ENCODE results near the gene PITHD1. TPM values are rescaled to one million over a fixed set of nuclear protein-coding genes. Genes with fewer than 3 reads are reported as not detected.
"Not testable (repeated sequence)": the region's sequence is repeated elsewhere in the genome, so short reads cannot be mapped to it uniquely, and the experiment has no call there.

PITHD1 gene
- polyA plus RNA-seq, 1 experiment, result 33.7 TPM

DNA sequence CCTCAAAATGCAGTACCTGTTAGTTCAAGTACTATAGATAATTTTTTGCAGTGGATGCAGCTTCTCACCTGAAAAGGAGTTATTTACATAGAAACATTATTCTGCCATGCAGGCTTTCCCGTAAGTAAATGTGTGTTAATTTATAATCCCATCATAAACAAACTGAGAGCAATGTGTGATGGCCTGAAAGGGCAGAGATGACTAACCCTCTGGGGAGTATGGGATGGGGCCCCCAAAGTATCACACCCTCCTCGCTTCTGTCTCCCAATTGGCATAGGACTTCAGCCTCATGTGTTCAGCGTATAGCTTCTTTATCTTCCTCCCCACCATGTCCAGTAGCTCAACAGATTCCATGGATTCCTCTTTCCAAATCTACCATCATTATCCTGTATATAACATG is 39.4 kb downstream of the PITHD1 start:
- TF ChIP-seq, protein P1, sequence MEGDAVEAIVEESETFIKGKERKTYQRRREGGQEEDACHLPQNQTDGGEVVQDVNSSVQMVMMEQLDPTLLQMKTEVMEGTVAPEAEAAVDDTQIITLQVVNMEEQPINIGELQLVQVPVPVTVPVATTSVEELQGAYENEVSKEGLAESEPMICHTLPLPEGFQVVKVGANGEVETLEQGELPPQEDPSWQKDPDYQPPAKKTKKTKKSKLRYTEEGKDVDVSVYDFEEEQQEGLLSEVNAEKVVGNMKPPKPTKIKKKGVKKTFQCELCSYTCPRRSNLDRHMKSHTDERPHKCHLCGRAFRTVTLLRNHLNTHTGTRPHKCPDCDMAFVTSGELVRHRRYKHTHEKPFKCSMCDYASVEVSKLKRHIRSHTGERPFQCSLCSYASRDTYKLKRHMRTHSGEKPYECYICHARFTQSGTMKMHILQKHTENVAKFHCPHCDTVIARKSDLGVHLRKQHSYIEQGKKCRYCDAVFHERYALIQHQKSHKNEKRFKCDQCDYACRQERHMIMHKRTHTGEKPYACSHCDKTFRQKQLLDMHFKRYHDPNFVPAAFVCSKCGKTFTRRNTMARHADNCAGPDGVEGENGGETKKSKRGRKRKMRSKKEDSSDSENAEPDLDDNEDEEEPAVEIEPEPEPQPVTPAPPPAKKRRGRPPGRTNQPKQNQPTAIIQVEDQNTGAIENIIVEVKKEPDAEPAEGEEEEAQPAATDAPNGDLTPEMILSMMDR (IDR thresholded peaks at IDR 0.05; ENCODE audit: insufficient read depth, low read depth, low read length), result no peak
- no peak overlapping the region for H3K4me3 ChIP-seq (ENCODE audit: low read depth, low read length)
- CTCF ChIA-PET, result interaction anchor here (0.6 to 9.2 kb wide), 4 partner anchors 8 to 125 kb away, joined by 3 to 77 read pairs (median 3); partner anchors contain the start of gene PITHD1
- no peaks in the 10 kb centered on the region for H3K27me3 ChIP-seq (ENCODE audit: control insufficient read depth, insufficient read depth, low read length)
- POLR2A ChIA-PET, result no interaction called here
- DNase-seq (ENCODE audit: low read depth), result no peak
- H3K36me3 ChIP-seq (ENCODE audit: control insufficient read depth, insufficient read depth, low read length), result peaks cover 15% of the 10 kb centered on the region

DNA sequence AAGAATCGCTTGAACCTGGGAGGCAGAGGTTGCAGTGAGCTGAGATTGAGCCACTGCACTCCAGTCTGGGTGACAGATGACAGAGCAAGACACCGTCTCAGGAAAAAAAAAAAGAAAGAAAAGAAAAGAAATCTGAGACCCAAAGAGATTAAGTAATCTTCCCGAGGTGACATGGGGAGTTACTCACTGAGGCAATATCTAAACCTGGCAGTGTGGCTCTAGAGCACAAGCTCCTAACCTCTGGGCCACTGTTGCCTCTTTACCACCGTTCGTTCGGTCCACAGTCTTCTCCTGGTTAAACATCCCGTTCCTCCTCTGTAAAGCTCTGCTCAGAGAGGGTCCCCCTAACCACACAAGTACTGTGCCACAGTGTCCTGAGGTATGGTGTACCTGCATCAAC is 45.5 kb downstream of the PITHD1 start:
- DNase-seq (ENCODE audit: low read depth), result no peak
- Histone ChIP-seq H3K36me3 (ENCODE audit: control insufficient read depth, insufficient read depth, low read length) (no peaks in the 10 kb centered on the region; the same call in 1 of the 2 replicates), H3K27me3 (ENCODE audit: control insufficient read depth, insufficient read depth, low read length) (no peaks in the 10 kb centered on the region), H3K4me3 (ENCODE audit: low read depth, low read length) (no peak overlapping the region)
- TF ChIP-seq, protein P1 (IDR thresholded peaks at IDR 0.05; ENCODE audit: insufficient read depth, low read depth, low read length), result no peak
- ChIA-PET CTCF (interaction anchor here (9.2 kb wide), 1 partner anchor 14 kb away, joined by 77 read pairs; no protein-coding TSS in a partner anchor), POLR2A (no interaction called here)

DNA sequence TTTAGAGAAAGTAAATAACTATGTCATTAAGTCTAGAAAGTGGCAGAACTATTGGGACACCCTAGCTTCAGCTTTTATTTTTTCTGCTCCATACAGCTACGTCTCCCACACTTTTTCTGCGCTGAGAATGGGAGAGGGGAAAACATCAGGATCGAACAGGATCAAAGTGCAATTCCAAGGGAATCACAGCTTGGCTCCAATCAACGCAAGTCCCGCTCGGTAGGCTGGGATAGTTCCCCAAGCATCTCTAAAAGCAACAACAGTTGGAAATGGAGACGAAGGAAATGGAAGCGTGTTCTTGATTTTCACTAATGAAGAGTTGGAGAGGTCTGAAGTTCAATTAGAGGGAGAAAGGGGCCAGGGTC is 46.5 kb downstream of the PITHD1 start:
- TF ChIP-seq, protein P1 (IDR thresholded peaks at IDR 0.05; ENCODE audit: insufficient read depth, low read depth, low read length), result no peak
- POLR2A ChIA-PET, result interaction anchor here (0.6 to 0.7 kb wide), 2 partner anchors 34 to 153 kb away, joined by 3 to 4 read pairs; partner anchors contain the start of gene LYPLA2
- no peaks in the 10 kb centered on the region for H3K27me3 ChIP-seq (ENCODE audit: control insufficient read depth, insufficient read depth, low read length)
- CTCF ChIA-PET, result interaction anchor here (1.3 to 9.2 kb wide), 2 partner anchors 10 to 15 kb away, joined by 3 to 77 read pairs; no protein-coding TSS in a partner anchor
- DNase-seq (ENCODE audit: low read depth), result no peak
- H3K4me3 ChIP-seq (ENCODE audit: low read depth, low read length), result peak overlapping the region; percentile 100
- H3K36me3 ChIP-seq (ENCODE audit: control insufficient read depth, insufficient read depth, low read length), result no peaks in the 10 kb centered on the region

DNA sequence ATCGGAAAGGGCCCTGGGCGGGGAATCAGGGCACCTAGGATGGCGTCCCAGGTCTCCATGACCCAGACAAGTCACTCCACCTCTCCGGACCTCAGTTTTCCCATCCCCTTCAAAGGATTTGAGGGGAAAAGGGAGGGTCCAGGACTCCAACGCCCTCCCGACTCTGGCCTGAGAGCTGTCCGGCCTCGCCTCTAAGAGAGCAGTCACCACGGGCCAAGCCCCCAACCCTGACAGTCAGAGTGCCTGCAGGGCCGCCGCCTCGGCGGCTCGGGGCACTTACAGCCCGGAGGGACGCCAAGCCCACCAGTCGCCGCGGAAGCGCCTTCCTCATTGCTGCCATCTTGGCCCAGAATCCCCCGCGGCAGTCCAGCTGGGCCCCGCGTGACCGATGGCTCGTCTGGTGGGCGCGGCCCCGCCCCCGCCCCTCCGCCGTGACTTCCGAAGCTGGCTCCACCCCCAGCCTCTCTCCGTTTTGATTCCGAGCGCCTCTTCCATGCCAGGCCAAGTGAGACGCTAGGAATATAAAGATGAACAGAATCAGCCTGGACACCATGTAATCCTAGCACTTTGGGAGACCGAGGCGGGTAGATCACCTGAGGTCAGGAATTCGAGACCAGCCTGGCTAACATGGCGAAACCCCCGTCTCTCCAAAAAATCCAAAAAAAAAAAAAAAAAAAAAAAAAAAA is 47.0 kb downstream of the PITHD1 start, which contains the start of gene HMGCL:
Gene HMGCL (minus strand): TSS at position 354 of the 686 bp plus-strand sequence. CDS start 14 bp downstream, at position 340.
- TF ChIP-seq, protein P1 (IDR thresholded peaks at IDR 0.05; ENCODE audit: insufficient read depth, low read depth, low read length), result no peak
- H3K4me3 ChIP-seq (ENCODE audit: low read depth, low read length), result peak within 1 kb of the TSS; percentile 100
- no peaks in the 10 kb centered on the region for H3K27me3 ChIP-seq (ENCODE audit: control insufficient read depth, insufficient read depth, low read length)
- CTCF ChIA-PET, result interaction anchor here (1.3 to 9.2 kb wide), 2 partner anchors 11 to 16 kb away, joined by 3 to 77 read pairs; no protein-coding TSS in a partner anchor
- POLR2A ChIA-PET, result interaction anchor here (0.6 to 0.7 kb wide), 3 partner anchors 34 to 381 kb away, joined by 3 to 9 read pairs (median 3); partner anchors contain the start of gene LYPLA2
- peak; percentile 50 for DNase-seq (ENCODE audit: low read depth)
- H3K36me3 ChIP-seq (ENCODE audit: control insufficient read depth, insufficient read depth, low read length), result no peaks in the 10 kb centered on the region

DNA sequence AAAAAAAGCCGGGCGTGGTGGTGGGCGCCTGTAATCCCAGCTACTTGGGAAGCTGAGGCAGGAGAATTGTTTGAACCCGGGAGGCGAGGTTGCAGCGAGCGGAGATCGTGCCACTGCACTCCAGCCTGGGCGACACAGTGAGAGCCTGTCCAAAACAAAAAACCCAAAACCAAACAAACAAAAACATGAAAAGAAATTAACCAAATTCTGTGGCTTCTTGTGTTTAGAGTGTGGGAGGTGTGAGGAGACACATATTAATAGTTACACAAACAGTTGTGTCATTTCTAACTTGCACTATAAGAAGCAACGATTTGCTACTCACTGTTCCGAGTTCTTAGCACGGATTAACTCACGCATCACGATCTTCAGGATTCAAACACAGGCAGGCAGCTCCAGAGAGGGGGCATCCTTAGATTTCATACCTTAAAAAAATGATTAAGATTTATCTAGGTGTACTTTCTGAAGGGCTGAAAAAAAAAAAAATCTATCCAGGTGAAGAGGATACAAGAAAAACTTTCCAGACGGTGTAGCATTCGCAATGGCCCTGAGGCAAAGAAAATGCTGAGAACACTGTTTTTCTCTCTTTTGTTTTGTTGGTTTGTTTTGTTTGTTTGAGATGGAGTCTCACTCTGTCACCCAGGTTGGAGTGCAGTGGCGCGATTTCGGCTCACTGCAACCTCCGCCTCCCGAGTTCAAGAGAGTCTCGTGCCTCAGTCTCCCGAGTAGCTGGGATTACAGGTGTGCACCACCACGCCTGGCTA is 47.7 kb downstream of the PITHD1 start:
- CTCF ChIA-PET, result interaction anchor here (1.3 to 9.2 kb wide), 2 partner anchors 12 to 16 kb away, joined by 3 to 77 read pairs; no protein-coding TSS in a partner anchor
- no peaks in the 10 kb centered on the region for H3K27me3 ChIP-seq (ENCODE audit: control insufficient read depth, insufficient read depth, low read length)
- TF ChIP-seq, protein P1 (IDR thresholded peaks at IDR 0.05; ENCODE audit: insufficient read depth, low read depth, low read length), result no peak
- H3K36me3 ChIP-seq (ENCODE audit: control insufficient read depth, insufficient read depth, low read length), result no peaks in the 10 kb centered on the region
- H3K4me3 ChIP-seq (ENCODE audit: low read depth, low read length), result peak overlapping the region; percentile 100
- POLR2A ChIA-PET, result interaction anchor here (0.6 to 0.7 kb wide), 2 partner anchors 134 to 382 kb away, joined by 3 to 9 read pairs; no protein-coding TSS in a partner anchor
- DNase-seq (ENCODE audit: low read depth), result no peak

DNA sequence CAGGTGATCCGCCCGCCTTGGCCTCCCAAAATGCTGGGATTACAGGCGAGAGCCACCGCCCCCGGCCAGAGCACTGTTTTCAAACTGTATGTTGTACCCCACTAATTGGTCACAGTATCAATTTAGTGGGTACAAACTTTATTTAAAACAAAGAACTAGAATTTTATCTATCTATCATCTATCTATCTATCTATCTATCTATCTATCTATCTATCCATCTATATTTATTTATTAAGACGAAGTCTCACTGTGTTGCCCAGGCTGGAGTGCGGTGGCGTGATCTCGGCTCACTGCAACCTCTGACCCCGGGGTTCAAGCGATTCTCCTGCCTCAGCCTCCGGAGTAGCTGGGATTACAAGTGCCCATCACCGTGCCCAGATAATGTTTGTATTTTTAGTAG is 48.4 kb downstream of the PITHD1 start:
- H3K4me3 ChIP-seq (ENCODE audit: low read depth, low read length); DNase-seq (ENCODE audit: low read depth); H3K27me3 ChIP-seq (ENCODE audit: control insufficient read depth, insufficient read depth, low read length); POLR2A ChIA-PET; H3K36me3 ChIP-seq (ENCODE audit: control insufficient read depth, insufficient read depth, low read length): not testable (repeated sequence)
- CTCF ChIA-PET, result interaction anchor here (9.2 kb wide), 1 partner anchor 17 kb away, joined by 77 read pairs; no protein-coding TSS in a partner anchor

Data from BJ (cell line).